ENCODE results near the gene RANBP1. TPM values are rescaled to one million over a fixed set of nuclear protein-coding genes. Genes with fewer than 3 reads are reported as not detected.
A peak's percentile ranks its signal among the peaks of the same experiment; 100 is the strongest.

Gene RANBP1
- total RNA-seq, 4 donors from 2014 or later: 45.6 to 128 (median 106) TPM

DNA sequence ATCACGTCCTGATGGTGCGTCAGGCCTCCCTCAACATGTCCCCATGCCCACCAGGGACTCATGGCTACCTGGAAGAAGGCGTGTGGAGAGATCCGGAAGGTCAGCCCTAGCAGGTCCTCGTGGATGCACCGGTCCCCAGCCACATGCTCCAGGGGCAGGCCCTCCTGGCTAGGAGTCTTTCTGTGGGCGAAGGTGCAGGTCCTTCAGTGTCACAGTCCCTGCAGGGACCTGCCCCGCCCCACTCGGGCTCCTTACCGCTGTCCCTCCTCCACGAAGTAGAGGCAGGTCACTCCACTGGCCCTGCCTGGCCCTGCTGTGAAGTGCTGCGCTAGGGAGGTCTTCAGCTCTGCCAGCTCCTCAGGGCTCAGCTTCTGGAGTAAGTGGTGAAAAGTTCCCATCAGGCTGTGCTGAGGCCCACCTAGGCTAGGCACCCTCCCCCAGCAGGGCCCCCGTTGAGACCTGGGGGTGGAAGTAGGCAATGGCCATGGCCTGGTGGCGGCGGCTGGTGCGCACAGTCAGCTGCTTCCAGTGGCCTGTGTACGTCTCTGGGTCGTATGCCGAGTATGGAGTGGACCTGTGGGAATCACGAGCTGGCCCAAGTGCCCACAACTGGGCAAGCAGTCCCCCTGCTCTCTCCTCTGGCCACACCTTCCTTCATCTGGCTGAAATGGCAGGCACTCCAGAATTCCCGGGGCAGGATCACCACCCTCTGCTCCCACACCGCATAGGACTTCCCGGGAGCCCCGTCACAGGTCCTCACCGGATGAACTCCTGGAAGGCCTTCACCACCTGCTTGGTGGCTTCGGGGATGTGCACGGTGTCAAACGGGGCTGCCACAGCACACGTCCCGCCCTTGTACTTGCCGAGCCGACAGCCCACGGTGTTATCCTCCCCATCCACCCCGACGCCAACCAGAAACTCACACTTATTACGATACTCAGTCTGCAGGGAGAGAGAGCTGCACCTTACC is 1.1 kb upstream of the RANBP1 start:
- in situ Hi-C loops (cut with MboI; ENCODE audit: low pct_ligation_motif_present in 1 of 4, low pct_unique_long_range_greater_than_20kb in 1 of 4, low sequenced_read_pairs in 3 of 4) (no loop called here), intact Hi-C loops (cut with DNase I; ENCODE audit: low total_unique reads) (no loop called here)
- Histone ChIP-seq H3K4me3 (no peak overlapping the region), H3K27ac (no peak overlapping the region), H3K4me1 (peaks cover 14 to 30% (median 26%) of the 10 kb centered on the region in 4 donors), H3K27me3 (no peaks in the 10 kb centered on the region), H3K36me3 (peaks cover 0 to 4% (median 0%) of the 10 kb centered on the region in 4 donors), H3K9me3 (no peaks in the 10 kb centered on the region)
- WGBS, 2 donors (ENCODE audit: low coverage in 1 of 2): 80 to 92% methylated on average over 1 to 34 of the region's 36 CpGs
- TF ChIP-seq, protein P1, sequence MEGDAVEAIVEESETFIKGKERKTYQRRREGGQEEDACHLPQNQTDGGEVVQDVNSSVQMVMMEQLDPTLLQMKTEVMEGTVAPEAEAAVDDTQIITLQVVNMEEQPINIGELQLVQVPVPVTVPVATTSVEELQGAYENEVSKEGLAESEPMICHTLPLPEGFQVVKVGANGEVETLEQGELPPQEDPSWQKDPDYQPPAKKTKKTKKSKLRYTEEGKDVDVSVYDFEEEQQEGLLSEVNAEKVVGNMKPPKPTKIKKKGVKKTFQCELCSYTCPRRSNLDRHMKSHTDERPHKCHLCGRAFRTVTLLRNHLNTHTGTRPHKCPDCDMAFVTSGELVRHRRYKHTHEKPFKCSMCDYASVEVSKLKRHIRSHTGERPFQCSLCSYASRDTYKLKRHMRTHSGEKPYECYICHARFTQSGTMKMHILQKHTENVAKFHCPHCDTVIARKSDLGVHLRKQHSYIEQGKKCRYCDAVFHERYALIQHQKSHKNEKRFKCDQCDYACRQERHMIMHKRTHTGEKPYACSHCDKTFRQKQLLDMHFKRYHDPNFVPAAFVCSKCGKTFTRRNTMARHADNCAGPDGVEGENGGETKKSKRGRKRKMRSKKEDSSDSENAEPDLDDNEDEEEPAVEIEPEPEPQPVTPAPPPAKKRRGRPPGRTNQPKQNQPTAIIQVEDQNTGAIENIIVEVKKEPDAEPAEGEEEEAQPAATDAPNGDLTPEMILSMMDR (IDR thresholded peaks at IDR 0.05): no peak
- TF ChIP-seq POLR2A (IDR thresholded peaks at IDR 0.05) (no peak), EP300 (IDR thresholded peaks at IDR 0.05; ENCODE audit: low read depth) (no peak), POLR2AphosphoS5 (IDR thresholded peaks at IDR 0.05) (no peak)
- DNase-seq: no peak

DNA sequence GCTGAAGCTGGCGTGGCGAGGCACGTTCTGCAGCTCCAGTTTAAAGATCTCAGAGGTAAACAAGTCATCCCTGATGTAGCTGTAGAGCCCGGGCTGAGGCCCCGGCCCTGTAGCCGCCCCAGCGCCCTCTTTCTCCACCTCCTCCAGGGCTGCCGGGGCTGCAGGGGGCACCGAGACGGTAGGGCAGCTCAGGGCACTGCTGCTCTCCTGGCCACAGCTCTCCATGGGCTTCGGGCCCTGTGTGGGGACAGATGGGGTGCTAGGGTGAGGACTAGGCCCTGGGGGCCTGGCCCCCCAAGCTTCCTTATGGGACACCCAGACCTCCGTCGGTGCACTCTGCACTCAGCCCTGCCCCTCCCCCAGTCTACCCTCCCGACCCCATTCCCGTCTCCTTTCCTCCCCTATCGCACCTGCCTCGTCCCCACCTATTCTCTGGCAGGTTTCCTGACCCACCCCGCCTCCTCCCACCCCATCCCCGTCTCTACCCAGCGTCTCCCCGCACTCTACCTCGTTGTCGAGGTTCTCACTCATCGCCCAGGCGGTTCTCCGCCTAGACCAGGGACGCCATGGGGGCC is 559 bp downstream of the RANBP1 start:
- WGBS, 2 donors (ENCODE audit: low coverage in 1 of 2): 6% methylated on average over 26 of the region's 27 CpGs; no CpG with 5 or more reads in 1 of the 2 donors
- no peak for DNase-seq
- TF ChIP-seq EP300 (IDR thresholded peaks at IDR 0.05; ENCODE audit: low read depth) (no peak), POLR2A (IDR thresholded peaks at IDR 0.05) (no peak), POLR2AphosphoS5 (IDR thresholded peaks at IDR 0.05) (no peak)
- TF ChIP-seq, protein P1 (IDR thresholded peaks at IDR 0.05): no peak
- H3K4me3 ChIP-seq: peak overlapping the region; percentile 69 to 96 (median 88)
- intact Hi-C loops (cut with DNase I; ENCODE audit: low total_unique reads): no loop called here
- H3K9me3 ChIP-seq: no peaks in the 10 kb centered on the region
- H3K4me1 ChIP-seq: peaks cover 14 to 37% (median 27%) of the 10 kb centered on the region in 4 donors
- H3K27me3 ChIP-seq: no peaks in the 10 kb centered on the region
- in situ Hi-C loops (cut with MboI; ENCODE audit: low pct_ligation_motif_present in 1 of 4, low pct_unique_long_range_greater_than_20kb in 1 of 4, low sequenced_read_pairs in 3 of 4): no loop called here
- H3K36me3 ChIP-seq: no peaks in the 10 kb centered on the region
- peak overlapping the region; percentile 82 to 95 (median 88) for H3K27ac ChIP-seq

DNA sequence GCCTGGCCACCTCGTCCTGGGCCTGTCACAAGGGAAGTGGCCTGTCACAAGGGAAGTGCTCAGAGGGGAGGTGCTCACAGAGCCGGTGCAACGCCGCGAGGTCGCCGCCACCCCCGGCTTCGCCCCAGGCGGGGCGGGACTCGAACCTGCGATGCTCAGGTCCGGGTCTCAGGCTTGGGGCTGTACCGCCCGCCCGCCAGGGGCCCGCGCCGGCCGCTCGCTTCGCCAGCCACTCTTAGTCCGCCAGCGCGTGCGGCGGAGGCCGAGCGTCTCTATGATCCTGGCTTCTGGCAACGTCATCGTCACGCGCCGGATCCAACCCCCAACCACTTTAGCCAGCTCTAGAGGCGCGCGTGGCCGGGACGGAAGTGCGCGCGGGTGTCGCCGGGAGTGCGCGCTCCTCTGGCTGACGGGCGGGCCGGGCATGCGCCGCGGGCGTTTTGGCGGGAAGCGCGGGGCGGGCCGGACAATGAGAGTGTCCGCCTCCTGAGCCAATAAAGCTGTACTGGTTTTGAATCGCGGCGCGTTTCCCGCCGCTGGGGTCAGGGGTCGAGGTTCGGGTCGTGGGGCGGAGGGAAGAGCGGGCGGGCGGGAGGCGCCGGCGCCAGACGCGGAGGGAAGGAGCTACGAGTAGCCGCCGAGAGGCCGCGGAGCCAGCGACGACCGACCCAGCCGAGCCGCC is 1.2 kb downstream of the RANBP1 start, which contains the start of gene TRMT2A:
Gene TRMT2A (minus strand): TSS at position 276 of the 682 bp plus-strand sequence. CDS start 320 bp downstream, outside the sequence.
- intact Hi-C loops (cut with DNase I; ENCODE audit: low total_unique reads): no loop called here
- in situ Hi-C loops (cut with MboI; ENCODE audit: low pct_ligation_motif_present in 1 of 4, low pct_unique_long_range_greater_than_20kb in 1 of 4, low sequenced_read_pairs in 3 of 4): no loop called here
- Histone ChIP-seq H3K4me3 (peak within 1 kb of the TSS; percentile 69 to 96 (median 88)), H3K36me3 (no peaks in the 10 kb centered on the region), H3K27ac (peak within 1 kb of the TSS; percentile 82 to 95 (median 88)), H3K27me3 (no peaks in the 10 kb centered on the region), H3K9me3 (no peaks in the 10 kb centered on the region), H3K4me1 (peaks cover 14 to 37% (median 27%) of the 10 kb centered on the region in 4 donors)
- TF ChIP-seq POLR2A (IDR thresholded peaks at IDR 0.05) (peak; percentile 66), POLR2AphosphoS5 (IDR thresholded peaks at IDR 0.05) (peak; percentile 69 to 84 (median 71)), EP300 (IDR thresholded peaks at IDR 0.05; ENCODE audit: low read depth) (peak; percentile 49)
- TF ChIP-seq, protein P1 (IDR thresholded peaks at IDR 0.05): peak in 2 of 5 experiments; percentile 15 to 38
- 0% methylated on average over 85 of the region's 88 CpGs; no CpG with 5 or more reads in 1 of the 2 donors for WGBS, 2 donors (ENCODE audit: low coverage in 1 of 2)
- DNase-seq: peak; percentile 98

Measured in transverse colon (tissue), 4 donors.